Measurements from ENCODE around the gene PDE6A. TPM values are rescaled to one million over a fixed set of nuclear protein-coding genes. Genes with fewer than 3 reads are reported as not detected.

The PDE6A gene
- total RNA-seq, 4 donors from 2014 or later: not detected

GRCh38 chr5:149961186-149961685 is 16.6 kb upstream of the PDE6A start:
- no peak for DNase-seq (ENCODE audit: extremely low spot score)
- Histone ChIP-seq H3K36me3 (no peaks in the 10 kb centered on the region), H3K27me3 (no peaks in the 10 kb centered on the region), H3K9me3 (no peaks in the 10 kb centered on the region), H3K4me3 (peak overlapping the region; percentile 66 to 93 (median 80)), H3K4me1 (peaks cover 15 to 31% (median 22%) of the 10 kb centered on the region in 4 donors), H3K27ac (replicated peaks in 1 of 4) (peak overlapping the region; percentile 91 to 94 (median 92))
- no peak for TF ChIP-seq POLR2A (IDR thresholded peaks at IDR 0.05; ENCODE audit: low read depth)
- no peak for TF ChIP-seq EP300 (IDR thresholded peaks at IDR 0.05)
- no peak for TF ChIP-seq CTCF (IDR thresholded peaks at IDR 0.05)
- no peak for TF ChIP-seq POLR2AphosphoS5 (IDR thresholded peaks at IDR 0.05)
- intact Hi-C loops (cut with DNase I): no loop called here
- WGBS: 36% methylated on average over 7 of the region's 23 CpGs

- no peaks in the 10 kb centered on the region for H3K9me3 ChIP-seq
- peak within 1 kb of the TSS; percentile 91 to 94 (median 92) for H3K27ac ChIP-seq (replicated peaks in 1 of 4)
- no peaks in the 10 kb centered on the region for H3K36me3 ChIP-seq
- WGBS: under 1% methylated on average over 37 of the region's 84 CpGs
- intact Hi-C loops (cut with DNase I): no loop called here
- peak; percentile 100 for DNase-seq (ENCODE audit: extremely low spot score)
- peaks cover 15 to 31% (median 22%) of the 10 kb centered on the region in 4 donors for H3K4me1 ChIP-seq
- H3K4me3 ChIP-seq: peak within 1 kb of the TSS; percentile 66 to 93 (median 80)
- peak; percentile 48 for TF ChIP-seq POLR2A (IDR thresholded peaks at IDR 0.05; ENCODE audit: low read depth)
- TF ChIP-seq EP300 (IDR thresholded peaks at IDR 0.05): no peak
- TF ChIP-seq CTCF (IDR thresholded peaks at IDR 0.05): peak in 1 of 3 experiments; percentile 14
- TF ChIP-seq POLR2AphosphoS5 (IDR thresholded peaks at IDR 0.05): peak; percentile 98 to 99
- no peaks in the 10 kb centered on the region for H3K27me3 ChIP-seq
Observed at GRCh38 chr5:149960272-149961185, 15.9 kb upstream of the PDE6A start, which contains the start of gene SLC26A2. Gene SLC26A2 (plus strand): TSS chr5:149960758. CDS start chr5:149977653, 16,895 bp downstream.

- H3K27ac ChIP-seq (replicated peaks in 1 of 4): peak overlapping the region; percentile 91 to 94 (median 92)
- WGBS: 39% methylated on average over 14 of the region's 14 CpGs
- peaks cover 15 to 31% (median 22%) of the 10 kb centered on the region in 4 donors for H3K4me1 ChIP-seq
- no peak for DNase-seq (ENCODE audit: extremely low spot score)
- H3K9me3 ChIP-seq: no peaks in the 10 kb centered on the region
- H3K36me3 ChIP-seq: no peaks in the 10 kb centered on the region
- no peak for TF ChIP-seq POLR2AphosphoS5 (IDR thresholded peaks at IDR 0.05)
- TF ChIP-seq CTCF (IDR thresholded peaks at IDR 0.05): peak; percentile 8 to 45 (median 36)
- TF ChIP-seq EP300 (IDR thresholded peaks at IDR 0.05): no peak
- TF ChIP-seq POLR2A (IDR thresholded peaks at IDR 0.05; ENCODE audit: low read depth): no peak
- H3K4me3 ChIP-seq: peak overlapping the region; percentile 66 to 93 (median 80)
- intact Hi-C loops (cut with DNase I): no loop called here
- no peaks in the 10 kb centered on the region for H3K27me3 ChIP-seq
Observed at GRCh38 chr5:149959406-149960236, 15.0 kb upstream of the PDE6A start.

- Histone ChIP-seq H3K27me3 (no peaks in the 10 kb centered on the region), H3K36me3 (no peaks in the 10 kb centered on the region), H3K27ac (replicated peaks in 1 of 4) (no peak overlapping the region), H3K4me1 (peaks cover 15 to 31% (median 22%) of the 10 kb centered on the region in 4 donors), H3K4me3 (no peak overlapping the region), H3K9me3 (no peaks in the 10 kb centered on the region)
- intact Hi-C loops (cut with DNase I): no loop called here
- WGBS: 87% methylated on average over 4 of the region's 4 CpGs
- TF ChIP-seq CTCF (IDR thresholded peaks at IDR 0.05) (no peak), POLR2A (IDR thresholded peaks at IDR 0.05; ENCODE audit: low read depth) (no peak), POLR2AphosphoS5 (IDR thresholded peaks at IDR 0.05) (no peak), EP300 (IDR thresholded peaks at IDR 0.05) (no peak)
- no peak for DNase-seq (ENCODE audit: extremely low spot score)
Observed at GRCh38 chr5:149957855-149958254, 13.3 kb upstream of the PDE6A start.
